ENCODE measurements around the gene ARHGEF10L.

ARHGEF10L gene

GRCh38 chr1:17741052-17741451, 201.6 kb downstream of the ARHGEF10L start:
- Histone ChIP-seq H3K27ac (ENCODE audit: low read length) (no peak overlapping the region), H3K9ac (ENCODE audit: low read depth, low read length) (no peak overlapping the region), H3K4me1 (ENCODE audit: insufficient read depth, low read length) (no peaks in the 10 kb centered on the region), H3K79me2 (ENCODE audit: insufficient read depth, low read length) (no peaks in the 10 kb centered on the region), H3K4me2 (ENCODE audit: insufficient read depth, low read length) (no peak overlapping the region), H4K20me1 (ENCODE audit: insufficient read depth, low read length) (no peaks in the 10 kb centered on the region), H3K4me3 (ENCODE audit: low read depth in 1 of 2, low read length in 2 of 2) (no peak overlapping the region), H3K36me3 (ENCODE audit: insufficient read depth, low read length) (no peaks in the 10 kb centered on the region), H3K27me3 (ENCODE audit: insufficient read depth, low read length, poor library complexity) (peaks cover 10% of the 10 kb centered on the region), H2AFZ (ENCODE audit: low read depth, low read length) (no peak overlapping the region), H3K9me3 (ENCODE audit: insufficient read depth, low read length, severe bottlenecking) (no peaks in the 10 kb centered on the region)
- no peak for ATAC-seq (ENCODE audit: insufficient read depth, low read depth)
- no peak for DNase-seq
- TF ChIP-seq, protein P1, sequence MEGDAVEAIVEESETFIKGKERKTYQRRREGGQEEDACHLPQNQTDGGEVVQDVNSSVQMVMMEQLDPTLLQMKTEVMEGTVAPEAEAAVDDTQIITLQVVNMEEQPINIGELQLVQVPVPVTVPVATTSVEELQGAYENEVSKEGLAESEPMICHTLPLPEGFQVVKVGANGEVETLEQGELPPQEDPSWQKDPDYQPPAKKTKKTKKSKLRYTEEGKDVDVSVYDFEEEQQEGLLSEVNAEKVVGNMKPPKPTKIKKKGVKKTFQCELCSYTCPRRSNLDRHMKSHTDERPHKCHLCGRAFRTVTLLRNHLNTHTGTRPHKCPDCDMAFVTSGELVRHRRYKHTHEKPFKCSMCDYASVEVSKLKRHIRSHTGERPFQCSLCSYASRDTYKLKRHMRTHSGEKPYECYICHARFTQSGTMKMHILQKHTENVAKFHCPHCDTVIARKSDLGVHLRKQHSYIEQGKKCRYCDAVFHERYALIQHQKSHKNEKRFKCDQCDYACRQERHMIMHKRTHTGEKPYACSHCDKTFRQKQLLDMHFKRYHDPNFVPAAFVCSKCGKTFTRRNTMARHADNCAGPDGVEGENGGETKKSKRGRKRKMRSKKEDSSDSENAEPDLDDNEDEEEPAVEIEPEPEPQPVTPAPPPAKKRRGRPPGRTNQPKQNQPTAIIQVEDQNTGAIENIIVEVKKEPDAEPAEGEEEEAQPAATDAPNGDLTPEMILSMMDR (IDR thresholded peaks at IDR 0.05; ENCODE audit: borderline replicate concordance, extremely low read depth, low read length, poor library complexity, severe bottlenecking): no peak
- TF ChIP-seq EZH2 (IDR thresholded peaks at IDR 0.05; ENCODE audit: borderline replicate concordance, low read depth, low read length, severe bottlenecking): no peak

DNA sequence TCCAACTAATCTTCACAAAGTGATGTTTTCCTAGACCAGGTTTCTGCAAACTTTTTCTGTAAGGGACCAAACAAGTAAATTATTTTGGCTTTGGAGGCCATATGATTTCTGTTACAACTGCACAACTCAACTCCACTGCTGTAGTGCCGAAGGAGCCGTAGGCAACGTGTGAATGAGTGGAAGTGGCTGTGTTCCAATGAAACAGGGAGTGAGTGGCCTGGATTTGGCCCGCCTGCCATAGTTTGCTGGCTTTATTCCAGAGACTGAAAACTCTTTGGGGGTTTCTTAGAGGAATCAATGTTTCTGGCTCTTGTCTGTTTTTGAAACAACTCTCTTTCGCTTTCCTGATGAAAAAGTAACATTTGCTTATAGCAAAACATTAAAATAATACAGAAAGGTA, 203.1 kb downstream of the ARHGEF10L start:
- H3K4me3 ChIP-seq (ENCODE audit: low read depth in 1 of 2, low read length in 2 of 2): no peak overlapping the region

GRCh38 chr1:17743008-17743647, 203.6 kb downstream of the ARHGEF10L start:
- H3K79me2 ChIP-seq (ENCODE audit: insufficient read depth, low read length): no peaks in the 10 kb centered on the region
- no peak overlapping the region for H3K4me2 ChIP-seq (ENCODE audit: insufficient read depth, low read length)
- TF ChIP-seq, protein P1 (IDR thresholded peaks at IDR 0.05; ENCODE audit: borderline replicate concordance, extremely low read depth, low read length, poor library complexity, severe bottlenecking): no peak
- no peak for TF ChIP-seq EZH2 (IDR thresholded peaks at IDR 0.05; ENCODE audit: borderline replicate concordance, low read depth, low read length, severe bottlenecking)
- no peak overlapping the region for H3K9ac ChIP-seq (ENCODE audit: low read depth, low read length)
- H2AFZ ChIP-seq (ENCODE audit: low read depth, low read length): no peak overlapping the region
- ATAC-seq (ENCODE audit: insufficient read depth, low read depth): no peak
- no peak overlapping the region for H3K4me3 ChIP-seq (ENCODE audit: low read depth in 1 of 2, low read length in 2 of 2)
- no peaks in the 10 kb centered on the region for H3K9me3 ChIP-seq (ENCODE audit: insufficient read depth, low read length, severe bottlenecking)
- no peak for DNase-seq
- no peaks in the 10 kb centered on the region for H3K36me3 ChIP-seq (ENCODE audit: insufficient read depth, low read length)
- H3K27ac ChIP-seq (ENCODE audit: low read length): no peak overlapping the region
- H3K4me1 ChIP-seq (ENCODE audit: insufficient read depth, low read length): no peaks in the 10 kb centered on the region
- H4K20me1 ChIP-seq (ENCODE audit: insufficient read depth, low read length): no peaks in the 10 kb centered on the region
- peaks cover 10% of the 10 kb centered on the region for H3K27me3 ChIP-seq (ENCODE audit: insufficient read depth, low read length, poor library complexity)

More for the DNA sequence above, 203.1 kb downstream of the ARHGEF10L start:
- Histone ChIP-seq H2AFZ (ENCODE audit: low read depth, low read length) (no peak overlapping the region), H3K4me1 (ENCODE audit: insufficient read depth, low read length) (no peaks in the 10 kb centered on the region), H3K27me3 (ENCODE audit: insufficient read depth, low read length, poor library complexity) (peaks cover 10% of the 10 kb centered on the region), H4K20me1 (ENCODE audit: insufficient read depth, low read length) (no peaks in the 10 kb centered on the region), H3K36me3 (ENCODE audit: insufficient read depth, low read length) (no peaks in the 10 kb centered on the region), H3K27ac (ENCODE audit: low read length) (no peak overlapping the region), H3K79me2 (ENCODE audit: insufficient read depth, low read length) (no peaks in the 10 kb centered on the region), H3K4me2 (ENCODE audit: insufficient read depth, low read length) (no peak overlapping the region), H3K9me3 (ENCODE audit: insufficient read depth, low read length, severe bottlenecking) (no peaks in the 10 kb centered on the region), H3K9ac (ENCODE audit: low read depth, low read length) (no peak overlapping the region)
- no peak for ATAC-seq (ENCODE audit: insufficient read depth, low read depth)
- DNase-seq: no peak
- TF ChIP-seq, protein P1 (IDR thresholded peaks at IDR 0.05; ENCODE audit: borderline replicate concordance, extremely low read depth, low read length, poor library complexity, severe bottlenecking): no peak
- no peak for TF ChIP-seq EZH2 (IDR thresholded peaks at IDR 0.05; ENCODE audit: borderline replicate concordance, low read depth, low read length, severe bottlenecking)
